ENCODE results near the gene PATJ. TPM values are rescaled to one million over a fixed set of nuclear protein-coding genes. Genes with fewer than 3 reads are reported as not detected.

Gene PATJ
- total RNA-seq, 4 donors from 2014 or later: 10.6 to 44.8 (median 26.1) TPM

GRCh38 chr1:61752921-61753389 is 10.7 kb downstream of the PATJ start:
- DNase-seq: no peak
- Histone ChIP-seq H3K27me3 (no peaks in the 10 kb centered on the region), H3K4me3 (no peak overlapping the region), H3K9me3 (no peaks in the 10 kb centered on the region), H3K4me1 (no peaks in the 10 kb centered on the region), H3K36me3 (no peaks in the 10 kb centered on the region), H3K27ac (no peak overlapping the region)
- TF ChIP-seq POLR2A (IDR thresholded peaks at IDR 0.05): no peak
- TF ChIP-seq CTCF (IDR thresholded peaks at IDR 0.05): no peak
- intact Hi-C loops (cut with DNase I; ENCODE audit: low total_unique reads): no loop called here

- Histone ChIP-seq H3K4me1 (no peaks in the 10 kb centered on the region), H3K27ac (no peak overlapping the region), H3K36me3 (no peaks in the 10 kb centered on the region), H3K4me3 (no peak overlapping the region), H3K9me3 (no peaks in the 10 kb centered on the region), H3K27me3 (no peaks in the 10 kb centered on the region)
- no peak for DNase-seq
- no peak for TF ChIP-seq POLR2A (IDR thresholded peaks at IDR 0.05)
- TF ChIP-seq CTCF (IDR thresholded peaks at IDR 0.05): no peak
- intact Hi-C loops (cut with DNase I; ENCODE audit: low total_unique reads): no loop called here
Observed at GRCh38 chr1:61753998-61754508, 11.8 kb downstream of the PATJ start.

GRCh38 chr1:61754545-61754944 is 12.3 kb downstream of the PATJ start:
- H3K27me3 ChIP-seq: no peaks in the 10 kb centered on the region
- H3K36me3 ChIP-seq: no peaks in the 10 kb centered on the region
- no peak overlapping the region for H3K4me3 ChIP-seq
- no peak for DNase-seq
- TF ChIP-seq POLR2A (IDR thresholded peaks at IDR 0.05) (no peak), CTCF (IDR thresholded peaks at IDR 0.05) (no peak)
- no peak overlapping the region for H3K27ac ChIP-seq
- no peaks in the 10 kb centered on the region for H3K9me3 ChIP-seq
- intact Hi-C loops (cut with DNase I; ENCODE audit: low total_unique reads): no loop called here
- no peaks in the 10 kb centered on the region for H3K4me1 ChIP-seq

GRCh38 chr1:61756773-61757172 is 14.5 kb downstream of the PATJ start:
- no peak for DNase-seq
- TF ChIP-seq POLR2A (IDR thresholded peaks at IDR 0.05): no peak
- TF ChIP-seq CTCF (IDR thresholded peaks at IDR 0.05): no peak
- no peaks in the 10 kb centered on the region for H3K9me3 ChIP-seq
- no peak overlapping the region for H3K4me3 ChIP-seq
- H3K27me3 ChIP-seq: no peaks in the 10 kb centered on the region
- H3K4me1 ChIP-seq: no peaks in the 10 kb centered on the region
- intact Hi-C loops (cut with DNase I; ENCODE audit: low total_unique reads): no loop called here
- H3K36me3 ChIP-seq: no peaks in the 10 kb centered on the region
- no peak overlapping the region for H3K27ac ChIP-seq

- Histone ChIP-seq H3K36me3 (no peaks in the 10 kb centered on the region), H3K9me3 (no peaks in the 10 kb centered on the region), H3K4me3 (no peak overlapping the region), H3K4me1 (no peaks in the 10 kb centered on the region), H3K27ac (no peak overlapping the region), H3K27me3 (no peaks in the 10 kb centered on the region)
- TF ChIP-seq CTCF (IDR thresholded peaks at IDR 0.05) (no peak), POLR2A (IDR thresholded peaks at IDR 0.05) (no peak)
- intact Hi-C loops (cut with DNase I; ENCODE audit: low total_unique reads): no loop called here
- DNase-seq: no peak
Observed at GRCh38 chr1:61757950-61758349, 15.7 kb downstream of the PATJ start.
